LNCAP (cell line): ENCODE data around the gene TAL1.

Experiments
- CTCF ChIP-seq: fragments of 450-650 bp; IDR thresholded peaks from 2 replicates; pipeline ENCODE4 v1.5.1; 2017; ENCODE audit warnings: mild to moderate bottlenecking

Gene TAL1

GRCh38 chr1:47174656-47175020 is 57.4 kb downstream of the TAL1 start:
- TF ChIP-seq CTCF = no peak

DNA sequence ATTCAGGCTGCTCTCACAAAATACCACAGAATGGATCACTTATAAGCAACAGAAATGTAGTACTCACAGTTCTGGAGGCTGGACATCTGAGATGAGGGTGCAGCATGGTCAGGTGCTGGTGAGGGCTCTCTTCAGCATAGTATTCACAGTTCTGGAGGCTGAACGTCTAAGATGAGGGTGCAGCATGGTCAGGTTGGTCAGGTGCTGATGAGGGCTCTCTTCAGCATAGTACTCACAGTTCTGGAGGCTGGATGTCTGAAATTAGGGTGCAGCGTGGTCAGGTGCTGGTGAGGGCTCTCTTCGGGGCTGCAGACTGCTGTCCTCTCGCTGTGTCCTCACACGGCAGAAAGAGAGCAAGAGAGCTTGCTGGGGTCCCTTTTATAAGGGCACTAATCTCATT is 59.2 kb downstream of the TAL1 start:
- no peak for TF ChIP-seq CTCF
